Skin of body (tissue), 2 donors: Measurements from ENCODE around the gene ARVCF. TPM values are rescaled to one million over a fixed set of nuclear protein-coding genes. Genes with fewer than 3 reads are reported as not detected.

Source experiments
- DNase-seq: peaks from one replicate; lab custom pipeline; 2025; lab: John Stamatoyannopoulos, UW
- total RNA-seq: library from RNA; depleted of rRNA; stranded (reverse); fragments of >200 nt; gene quantifications from one replicate; pipeline ENCODE4 v1.2.3, GENCODE V29; 2014

ARVCF gene
- total RNA-seq, 1 donor from 2014 or later, result 15.1 TPM

- DNase-seq, result no peak
Observed at GRCh38 chr22:19974935-19975706, 41.5 kb downstream of the ARVCF start.

DNA sequence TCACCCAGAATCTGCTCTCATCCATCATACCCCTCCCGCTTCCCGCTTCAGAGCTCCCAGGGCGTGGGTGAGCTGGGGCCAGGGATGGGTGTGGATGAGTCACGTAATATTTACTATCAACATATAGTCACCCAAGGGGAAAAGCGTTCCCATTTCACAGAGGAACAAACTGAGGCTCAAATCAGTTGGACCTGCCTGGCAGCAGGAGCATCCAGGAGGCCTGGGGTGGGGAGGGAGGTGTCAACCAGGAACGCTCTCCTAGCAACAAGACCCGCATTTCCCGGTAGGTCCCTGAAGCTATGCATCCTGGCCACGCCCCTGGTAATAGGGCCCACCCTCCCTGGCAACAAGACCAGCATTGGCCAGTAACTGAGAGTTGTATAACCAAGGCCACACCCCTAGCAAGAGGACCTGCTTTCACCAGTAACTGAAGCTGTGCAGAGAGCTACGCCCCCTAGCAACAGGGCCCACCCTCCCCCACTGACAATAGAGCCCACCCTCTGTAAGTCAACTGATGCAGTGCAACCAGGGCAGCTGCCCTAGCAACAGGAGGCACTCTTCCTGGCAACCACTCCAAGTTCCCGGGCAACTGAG is 42.3 kb downstream of the ARVCF start:
- DNase-seq, result no peak

GRCh38 chr22:19973551-19974267 is 42.9 kb downstream of the ARVCF start:
- DNase-seq, result no peak

DNA sequence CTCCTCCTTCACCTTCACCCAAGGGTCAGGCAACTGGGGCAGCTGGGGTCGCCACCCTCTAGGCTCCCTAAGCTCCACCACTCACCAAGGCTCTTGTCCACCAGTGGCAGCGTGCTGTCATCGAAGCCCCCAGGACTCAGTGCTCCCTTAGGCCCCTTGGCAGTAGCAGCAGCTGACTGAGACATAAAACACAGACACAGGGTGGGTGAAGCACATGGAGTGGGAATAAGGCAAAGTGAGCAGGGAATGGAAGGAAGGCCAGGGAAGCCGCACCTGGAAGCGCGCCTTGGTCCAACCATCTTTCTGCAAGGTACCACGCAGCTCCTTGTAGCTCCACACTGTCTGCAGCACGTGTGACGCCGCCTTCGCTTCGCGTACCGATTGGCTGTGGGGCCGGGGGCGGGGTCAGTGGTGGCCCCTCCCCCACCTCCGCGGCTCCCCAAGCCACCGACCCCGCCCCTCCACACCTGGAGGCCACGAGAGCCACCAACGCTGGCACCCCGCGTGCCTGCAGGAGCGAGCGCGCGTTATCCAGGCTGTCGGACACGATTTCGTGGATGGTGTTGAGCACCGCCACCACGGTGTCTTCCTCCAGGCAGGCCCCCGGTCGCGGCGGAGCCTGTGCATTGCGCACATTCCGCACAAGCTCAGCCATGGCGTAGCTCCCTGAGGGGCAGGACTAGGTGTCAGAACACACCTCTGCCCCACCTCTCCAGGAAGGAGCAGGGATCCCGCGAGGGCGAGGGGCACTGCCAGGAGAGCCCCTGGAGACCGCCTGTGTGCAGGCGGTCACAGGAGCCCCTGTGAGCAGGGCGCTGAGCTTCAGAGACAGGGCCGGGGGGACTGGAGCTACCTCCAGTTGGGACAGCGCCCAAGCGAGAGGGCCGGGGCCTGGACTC is 43.7 kb downstream of the ARVCF start:
- no peak for DNase-seq

- DNase-seq, result no peak
Observed at GRCh38 chr22:19972251-19972650, 44.4 kb downstream of the ARVCF start.

DNA sequence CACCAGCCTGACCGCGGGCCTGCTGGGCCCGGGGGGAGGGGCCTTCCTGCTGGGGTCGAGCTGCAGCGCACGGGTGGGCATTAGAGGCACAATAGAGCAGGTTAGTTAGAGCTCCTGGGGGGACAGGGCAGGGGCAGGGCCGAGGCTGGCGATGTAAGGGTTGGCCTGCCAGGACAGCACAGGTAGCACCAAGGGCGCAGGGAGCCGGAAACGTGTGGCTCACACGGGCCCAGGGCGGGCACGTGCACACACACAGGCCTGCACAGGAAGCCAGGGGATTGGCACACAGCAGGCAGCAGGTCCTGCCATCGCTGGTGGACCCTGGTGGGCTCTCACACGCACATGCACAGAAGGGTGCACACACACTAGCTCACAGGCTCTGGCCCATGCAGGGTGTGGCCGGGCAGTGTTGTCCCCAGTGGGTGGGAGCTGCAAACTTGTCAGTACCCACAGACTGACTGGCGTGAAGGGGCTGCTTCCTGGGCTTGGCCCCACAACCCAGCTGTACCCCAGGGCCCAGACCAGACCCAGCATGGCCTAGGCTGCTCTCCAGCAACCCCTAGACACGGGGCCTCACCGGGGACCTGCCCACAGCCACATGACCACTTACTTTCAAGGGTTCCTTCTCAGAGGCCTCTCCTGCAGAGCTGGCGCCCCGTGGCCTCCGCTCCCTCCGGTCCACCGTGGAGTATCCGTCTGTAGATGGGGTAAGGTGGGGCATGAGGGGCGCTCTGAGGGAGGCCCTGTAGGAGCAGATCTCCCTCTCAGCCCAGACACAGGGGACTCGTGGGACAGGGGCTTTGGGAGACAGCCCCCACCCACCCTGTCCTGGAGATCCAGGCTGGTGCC is 45.1 kb downstream of the ARVCF start:
- no peak for DNase-seq

DNA sequence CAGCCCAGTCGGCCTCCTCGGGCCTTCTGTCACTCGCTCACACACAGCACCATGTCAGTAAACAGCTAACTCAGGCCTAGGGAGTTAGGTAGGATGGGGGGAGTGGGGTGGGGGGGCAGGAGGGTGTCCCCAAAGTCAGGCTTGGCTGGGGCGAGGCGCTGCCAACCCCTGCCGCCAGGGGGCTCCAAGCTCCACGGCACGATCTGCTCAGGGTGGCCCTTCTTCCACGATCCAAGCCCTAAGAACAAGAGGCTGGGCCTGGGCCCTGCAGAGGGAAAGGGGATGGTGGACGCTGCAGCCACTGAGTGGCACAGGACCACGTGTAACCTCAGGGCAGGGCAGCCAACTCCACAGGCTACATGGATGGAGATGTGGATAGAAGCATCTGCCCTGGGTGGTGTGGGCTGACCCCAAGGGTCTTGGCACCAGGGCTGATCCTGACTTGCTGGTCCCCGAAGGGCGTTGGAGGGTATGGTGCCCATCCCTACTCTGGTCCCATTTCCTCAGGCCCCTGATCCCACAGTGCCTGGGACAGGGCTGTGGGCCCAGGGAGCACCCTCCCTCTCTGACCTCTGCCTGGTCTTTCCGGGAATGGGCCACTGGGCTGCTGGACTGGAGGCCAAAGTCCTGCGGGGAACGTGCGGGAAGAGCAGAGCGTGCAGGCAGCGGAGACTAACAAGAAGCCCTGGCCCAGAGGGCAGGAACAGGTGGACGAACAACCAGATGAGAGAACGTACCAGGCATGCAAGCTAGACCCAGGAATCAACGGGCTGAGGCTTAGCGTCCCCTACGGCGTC is 45.9 kb downstream of the ARVCF start:
- DNase-seq, result no peak

DNA sequence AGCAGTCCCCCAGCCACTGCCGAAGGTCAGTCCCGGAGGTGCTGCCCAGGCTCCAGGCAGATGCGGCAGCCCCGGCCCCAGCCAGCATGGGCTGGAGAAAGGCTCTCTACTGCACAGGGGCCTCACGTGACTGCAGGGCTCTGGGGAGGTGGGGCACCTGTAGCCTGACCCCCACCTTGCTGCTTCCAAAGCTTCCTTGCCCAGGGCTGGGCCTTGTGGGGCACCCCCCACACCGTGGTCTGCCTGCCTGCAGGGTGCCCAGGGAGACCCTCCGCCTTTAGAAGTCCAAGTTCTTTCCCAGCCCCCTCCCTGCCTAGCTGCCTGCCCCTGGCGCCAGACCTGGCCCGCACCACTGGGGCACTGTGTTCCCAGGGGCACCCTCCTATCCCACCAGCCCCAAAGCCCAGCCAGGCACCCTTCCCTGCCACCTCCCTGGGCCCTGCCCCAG is 46.6 kb downstream of the ARVCF start:
- no peak for DNase-seq

GRCh38 chr22:19969141-19969928 is 47.3 kb downstream of the ARVCF start:
- no peak for DNase-seq

DNA sequence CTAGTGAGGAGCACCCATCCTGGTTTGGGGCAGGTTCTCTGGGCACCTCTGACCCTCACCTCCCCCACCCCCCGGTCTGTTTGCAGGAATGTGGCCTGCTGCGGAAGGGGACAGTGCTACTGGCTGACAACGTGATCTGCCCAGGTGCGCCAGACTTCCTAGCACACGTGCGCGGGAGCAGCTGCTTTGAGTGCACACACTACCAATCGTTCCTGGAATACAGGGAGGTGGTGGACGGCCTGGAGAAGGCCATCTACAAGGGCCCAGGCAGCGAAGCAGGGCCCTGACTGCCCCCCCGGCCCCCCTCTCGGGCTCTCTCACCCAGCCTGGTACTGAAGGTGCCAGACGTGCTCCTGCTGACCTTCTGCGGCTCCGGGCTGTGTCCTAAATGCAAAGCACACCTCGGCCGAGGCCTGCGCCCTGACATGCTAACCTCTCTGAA is 48.2 kb downstream of the ARVCF start:
- DNase-seq, result no peak

DNA sequence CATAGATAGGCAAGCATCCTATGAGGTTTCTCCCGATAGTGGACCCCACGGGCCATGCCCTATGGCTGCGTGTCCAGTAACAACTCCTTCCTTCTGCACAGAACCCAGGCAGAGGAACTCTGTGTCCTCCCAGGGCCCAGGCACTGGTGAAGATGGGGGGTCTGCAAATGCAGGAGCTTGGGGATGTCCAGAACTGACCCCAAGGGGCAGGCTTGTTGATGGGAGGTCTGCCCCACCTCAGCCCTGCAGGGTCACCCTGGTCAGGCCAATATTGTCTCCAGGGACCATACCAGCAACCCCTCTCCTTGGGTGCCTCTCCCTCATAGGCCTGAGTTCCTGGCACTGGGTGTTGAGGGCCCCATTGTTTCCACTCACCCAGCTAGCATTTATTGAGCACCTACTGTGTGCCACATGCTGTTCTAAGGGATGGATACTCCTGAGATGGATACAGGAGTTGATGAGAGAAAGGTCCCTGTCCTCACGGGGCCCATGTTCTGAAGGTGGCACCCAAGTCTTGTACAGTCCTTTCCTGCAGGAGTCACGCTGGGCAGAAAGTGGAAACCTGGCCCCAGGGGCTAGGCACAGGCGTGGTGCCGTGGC is 48.7 kb downstream of the ARVCF start:
- DNase-seq, result no peak

DNA sequence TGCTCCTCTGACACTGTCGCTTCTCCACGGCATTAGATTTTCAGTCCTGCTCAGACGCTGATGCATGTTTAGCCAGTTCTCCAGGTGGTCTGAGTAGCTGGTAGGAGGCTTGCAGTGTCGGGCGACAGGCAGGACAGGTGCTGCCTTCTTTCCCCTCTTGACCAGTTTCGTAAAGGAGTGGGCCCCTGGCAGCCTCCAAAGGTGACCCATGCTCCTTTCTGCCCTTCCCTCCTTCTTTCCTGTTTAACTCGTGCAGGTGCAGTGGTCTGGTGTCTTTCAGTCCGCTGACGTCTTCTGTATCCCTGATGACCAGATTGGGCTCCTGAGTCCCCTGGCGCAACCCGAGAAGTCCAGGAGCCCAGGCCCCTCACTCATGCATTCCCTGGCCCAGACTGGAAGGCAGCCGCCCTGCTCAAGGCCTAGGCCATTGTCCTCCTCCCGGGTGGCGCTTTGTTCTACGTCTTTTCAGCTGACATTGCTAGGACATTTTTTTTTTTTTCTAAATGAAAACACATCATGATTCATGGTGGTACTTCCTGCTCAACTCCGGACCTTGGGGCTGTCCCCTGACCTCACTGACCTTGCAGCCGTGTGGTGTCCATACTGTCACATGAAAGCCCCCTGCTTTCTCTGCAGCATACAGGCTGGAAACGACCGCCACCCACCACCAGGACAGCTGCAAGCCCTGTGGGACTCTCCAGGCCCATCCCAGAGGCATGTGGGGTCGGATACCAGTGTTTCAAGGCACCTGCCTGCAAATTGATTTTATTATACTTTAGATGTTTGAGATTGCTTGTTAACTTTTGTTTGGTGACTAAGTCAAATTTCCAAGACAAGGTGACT is 49.5 kb downstream of the ARVCF start:
- no peak for DNase-seq

GRCh38 chr22:19965771-19966709 is 50.6 kb downstream of the ARVCF start:
- DNase-seq, result no peak

DNA sequence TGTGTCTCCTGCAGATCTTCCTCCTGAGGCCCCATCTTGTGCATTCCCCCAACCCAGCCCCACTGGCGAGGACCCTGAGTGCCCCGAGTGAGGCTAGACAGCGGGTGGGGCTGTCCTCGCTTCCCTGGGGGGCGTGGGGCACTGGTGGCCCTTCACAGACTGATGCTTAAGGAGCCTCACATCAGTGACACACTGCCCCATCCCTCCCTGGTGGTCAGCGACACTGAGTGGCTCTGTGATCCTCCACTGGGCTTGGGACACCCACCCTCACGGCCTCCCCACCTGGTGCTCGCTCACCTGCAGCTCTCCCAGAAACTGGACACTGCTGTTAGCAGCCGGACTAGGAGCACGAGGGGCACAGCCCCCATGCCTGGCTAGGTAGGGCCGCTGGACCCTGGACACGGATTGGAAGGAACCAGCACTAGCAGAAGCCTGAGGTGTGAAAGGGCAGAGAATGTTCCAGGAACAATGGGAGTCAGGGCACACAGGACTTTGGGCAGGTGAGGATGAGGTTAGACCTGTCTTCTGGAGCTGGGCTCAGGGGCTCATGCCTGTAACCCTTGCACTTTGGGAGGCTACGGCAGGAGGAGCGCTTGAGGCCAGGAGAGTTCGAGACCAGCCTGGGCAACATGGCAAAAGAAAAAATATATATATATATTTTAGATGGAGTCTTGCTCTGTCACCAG is 51.8 kb downstream of the ARVCF start:
- no peak for DNase-seq

DNA sequence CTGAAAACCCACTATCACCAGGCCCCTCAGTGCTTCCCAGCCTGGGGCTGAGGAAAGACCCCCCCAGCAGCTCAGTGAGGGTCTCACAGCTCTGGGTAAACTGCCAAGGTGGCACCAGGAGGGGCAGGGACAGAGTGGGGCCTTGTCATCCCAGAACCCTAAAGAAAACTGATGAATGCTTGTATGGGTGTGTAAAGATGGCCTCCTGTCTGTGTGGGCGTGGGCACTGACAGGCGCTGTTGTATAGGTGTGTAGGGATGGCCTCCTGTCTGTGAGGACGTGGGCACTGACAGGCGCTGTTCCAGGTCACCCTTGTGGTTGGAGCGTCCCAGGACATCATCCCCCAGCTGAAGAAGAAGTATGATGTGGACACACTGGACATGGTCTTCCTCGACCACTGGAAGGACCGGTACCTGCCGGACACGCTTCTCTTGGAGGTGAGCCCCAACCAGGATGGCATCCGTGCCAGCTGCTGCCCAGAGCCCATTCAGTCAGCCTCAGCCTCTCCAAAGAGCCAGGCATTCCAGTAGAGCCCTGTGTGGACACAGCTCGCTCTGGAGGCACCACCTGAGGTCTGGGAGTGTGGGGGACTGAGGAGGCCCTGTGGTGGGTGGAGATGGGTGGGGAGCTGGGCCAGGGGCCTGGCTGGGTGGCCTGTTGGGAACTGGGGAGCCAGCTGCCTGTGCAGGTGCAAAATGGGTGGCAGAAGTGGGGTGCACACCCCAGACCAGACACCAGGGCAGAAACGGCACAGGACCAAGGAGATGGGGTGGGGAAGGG is 52.6 kb downstream of the ARVCF start:
- no peak for DNase-seq
